Measurements from ENCODE around the gene KCNC3.

Gene KCNC3

GRCh38 chr19:50275577-50276368 lies 53.4 kb downstream of the KCNC3 start:
- no peak for DNase-seq (ENCODE audit: low spot score)

- no peak for DNase-seq (ENCODE audit: low spot score)
Observed at GRCh38 chr19:50273821-50274220, 55.4 kb downstream of the KCNC3 start.

GRCh38 chr19:50272263-50272897 lies 56.8 kb downstream of the KCNC3 start:
- DNase-seq (ENCODE audit: low spot score) = no peak

GRCh38 chr19:50269653-50270052 lies 59.5 kb downstream of the KCNC3 start:
- no peak for DNase-seq (ENCODE audit: low spot score)

- DNase-seq (ENCODE audit: low spot score) = no peak
Observed at GRCh38 chr19:50268501-50268900, 60.7 kb downstream of the KCNC3 start.

GRCh38 chr19:50268041-50268440 lies 61.1 kb downstream of the KCNC3 start:
- DNase-seq (ENCODE audit: low spot score) = no peak

- DNase-seq (ENCODE audit: low spot score) = no peak
Observed at GRCh38 chr19:50266896-50267295, 62.3 kb downstream of the KCNC3 start.

GRCh38 chr19:50266041-50266440 lies 63.1 kb downstream of the KCNC3 start:
- no peak for DNase-seq (ENCODE audit: low spot score)

- DNase-seq (ENCODE audit: low spot score) = no peak
Observed at GRCh38 chr19:50264483-50265186, 64.5 kb downstream of the KCNC3 start.

- DNase-seq (ENCODE audit: low spot score) = no peak
Observed at GRCh38 chr19:50263176-50263575, 66.0 kb downstream of the KCNC3 start.
